GM18870 (cell line): ENCODE measurements around the gene AVPI1.

Experiments used
- ATAC-seq: cut with Tn5 transposase; IDR thresholded peaks from one replicate; pipeline ENCODE4 v1.9.1; 2021; ENCODE audit warnings: moderate library complexity; ENCODE audit not compliant: unreplicated experiment

AVPI1 gene, protein sequence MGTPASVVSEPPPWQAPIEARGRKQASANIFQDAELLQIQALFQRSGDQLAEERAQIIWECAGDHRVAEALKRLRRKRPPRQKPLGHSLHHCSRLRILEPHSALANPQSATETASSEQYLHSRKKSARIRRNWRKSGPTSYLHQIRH

DNA sequence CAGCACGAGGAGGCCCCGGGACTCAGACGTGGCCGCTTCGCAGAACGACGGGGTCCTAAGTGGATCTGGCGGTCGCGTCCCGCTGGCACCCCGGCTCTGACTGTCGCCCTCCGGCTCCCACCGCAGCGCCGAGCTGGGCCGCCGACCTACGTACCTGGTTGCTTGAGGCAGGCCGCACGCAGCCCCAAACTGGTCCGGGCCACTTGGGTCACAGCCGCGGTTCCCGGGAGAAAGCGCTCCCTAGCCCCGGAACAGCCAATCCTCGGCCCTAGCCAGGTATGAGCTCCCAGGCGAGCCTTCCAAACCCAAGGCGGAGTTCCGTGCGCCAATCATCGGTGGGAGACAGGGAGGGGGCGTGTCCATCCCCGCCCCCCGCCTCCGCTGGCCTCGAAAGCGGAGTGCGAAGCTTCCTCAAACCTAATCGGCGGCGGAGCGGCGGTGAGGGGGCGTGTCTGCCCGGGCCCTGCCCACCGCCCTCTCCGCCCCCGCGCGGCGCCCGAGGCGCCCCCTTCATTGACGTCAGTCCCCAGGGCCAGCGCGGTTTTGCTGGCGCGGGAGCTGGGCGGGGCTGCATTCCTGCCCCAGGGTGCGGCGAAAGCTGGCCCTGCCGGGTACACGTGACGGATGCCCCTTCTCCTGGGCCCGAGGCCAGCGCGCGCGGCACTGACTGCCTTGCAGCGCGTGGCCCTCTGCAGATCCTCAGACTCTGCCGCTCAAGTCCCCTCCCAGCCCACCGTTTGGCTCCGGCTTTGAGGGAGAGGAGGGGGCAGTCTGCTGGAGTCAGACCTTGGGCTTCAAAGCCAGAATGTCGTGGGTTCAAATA lies at the start of gene AVPI1:
Gene AVPI1 (minus strand): TSS at position 280 of the 823 bp plus-strand sequence. CDS start 7,336 bp downstream, outside the sequence.
- peak; percentile 92 for ATAC-seq

DNA sequence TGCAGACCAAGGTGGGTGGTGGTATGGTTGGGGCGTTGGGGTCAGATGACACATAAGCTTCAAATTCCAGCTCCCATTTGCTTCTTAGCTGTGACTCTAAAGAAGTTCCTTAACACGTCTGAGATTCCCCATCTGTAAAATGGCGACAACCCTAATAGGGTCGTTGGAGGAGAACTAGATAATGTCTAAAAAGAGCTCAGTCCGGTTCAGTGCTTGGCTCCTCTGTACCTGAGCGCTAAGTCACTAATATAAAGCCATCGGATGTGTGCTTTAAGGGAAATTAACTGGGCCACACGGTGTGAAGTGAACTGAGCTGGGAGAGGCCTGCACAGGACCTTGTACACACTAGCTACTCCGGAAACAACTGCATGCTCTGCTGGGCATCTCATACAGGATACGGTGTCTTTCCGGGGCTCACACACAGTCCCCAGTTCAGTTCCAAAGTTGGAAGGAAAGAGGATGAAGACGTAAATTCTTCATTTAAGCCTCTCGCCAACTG lies 49.4 kb upstream of the AVPI1 start:
- ATAC-seq, result peak; percentile 22

DNA sequence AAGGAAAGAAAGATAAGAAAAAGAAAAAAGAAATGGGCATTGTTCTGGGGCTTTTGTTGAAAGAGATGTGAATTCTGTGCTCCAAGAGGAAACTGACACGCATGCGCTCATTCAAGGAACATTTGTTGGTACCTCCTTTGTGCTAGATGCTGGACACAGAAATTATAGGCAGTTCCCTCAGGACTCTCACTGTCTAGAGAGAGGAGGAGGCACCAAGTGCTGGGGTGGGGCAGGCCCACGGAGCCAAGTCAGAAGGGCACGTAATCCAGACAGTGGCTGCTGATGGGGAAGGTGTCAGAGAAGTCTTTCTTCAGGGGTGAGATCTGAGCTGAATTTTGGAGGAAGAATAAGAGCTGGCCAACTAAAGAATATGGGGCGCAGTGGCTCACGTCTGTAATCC lies 47.0 kb upstream of the AVPI1 start:
- ATAC-seq, result no peak

DNA sequence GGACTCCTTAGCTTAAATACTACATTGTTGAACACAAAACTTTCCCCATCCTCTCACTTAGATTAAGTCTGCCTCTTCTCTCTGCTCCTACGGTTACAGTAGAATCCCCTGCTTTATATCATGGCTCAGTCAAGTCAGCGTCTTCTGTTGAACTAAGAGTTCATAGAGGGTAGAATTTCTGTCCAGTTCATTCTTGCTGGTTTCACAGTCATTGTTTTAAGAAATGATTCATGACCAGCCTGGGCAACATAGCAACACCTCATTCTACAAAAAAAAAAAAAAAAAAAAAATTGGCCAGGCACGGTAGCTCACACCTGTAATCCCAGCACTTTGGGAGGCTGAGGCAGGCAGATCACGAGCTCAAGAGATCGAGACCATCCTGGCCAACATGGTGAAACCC lies 46.2 kb upstream of the AVPI1 start:
- no peak for ATAC-seq

DNA sequence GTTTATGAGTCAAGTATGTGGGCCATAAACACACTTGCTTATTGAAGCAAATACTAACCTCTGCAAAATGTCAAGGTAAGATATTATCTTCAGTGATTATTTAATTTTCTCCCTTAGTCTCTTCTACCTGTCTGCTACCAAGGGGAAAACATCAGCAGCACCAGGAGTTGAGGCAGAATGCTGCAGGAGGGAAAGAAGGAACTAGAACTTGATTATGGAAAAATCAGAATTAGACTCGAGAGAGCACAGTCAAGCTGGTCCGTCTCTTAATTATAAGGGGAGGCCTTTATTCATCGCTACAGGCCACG lies 45.0 kb upstream of the AVPI1 start:
- ATAC-seq, result no peak

DNA sequence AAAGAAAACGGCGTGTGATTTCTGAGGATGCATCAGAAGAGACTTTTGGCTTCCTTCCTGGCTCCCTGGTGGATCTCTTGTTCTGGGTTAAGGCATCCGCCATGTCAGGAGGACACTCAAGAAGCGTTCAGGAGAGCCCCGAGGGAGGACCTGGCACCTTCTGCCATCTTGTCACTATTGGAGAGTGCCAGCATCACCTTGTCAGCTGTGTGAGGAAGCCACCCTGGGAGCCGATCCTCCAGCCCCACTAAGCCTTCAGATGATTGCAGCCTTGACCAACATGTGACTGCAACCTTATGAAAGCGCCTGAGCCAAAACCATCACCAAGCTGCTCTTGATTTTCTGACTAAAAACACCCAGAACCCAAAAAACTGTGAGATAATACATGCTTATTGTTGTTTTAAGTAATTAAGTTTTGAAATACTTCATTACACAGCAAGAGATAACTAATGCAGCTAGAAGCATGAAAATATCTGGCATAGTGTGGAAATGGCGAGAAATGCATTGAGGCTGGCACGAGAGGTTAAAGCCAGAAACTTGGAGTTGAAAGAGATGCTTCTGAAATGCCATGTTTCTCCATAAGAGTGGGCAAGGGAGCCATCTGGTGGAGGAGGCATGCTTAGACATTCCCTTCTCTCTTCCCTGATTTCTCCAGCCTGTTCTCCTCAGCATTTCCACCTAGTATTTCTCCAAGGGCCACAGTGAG lies 44.5 kb upstream of the AVPI1 start:
- ATAC-seq, result no peak

DNA sequence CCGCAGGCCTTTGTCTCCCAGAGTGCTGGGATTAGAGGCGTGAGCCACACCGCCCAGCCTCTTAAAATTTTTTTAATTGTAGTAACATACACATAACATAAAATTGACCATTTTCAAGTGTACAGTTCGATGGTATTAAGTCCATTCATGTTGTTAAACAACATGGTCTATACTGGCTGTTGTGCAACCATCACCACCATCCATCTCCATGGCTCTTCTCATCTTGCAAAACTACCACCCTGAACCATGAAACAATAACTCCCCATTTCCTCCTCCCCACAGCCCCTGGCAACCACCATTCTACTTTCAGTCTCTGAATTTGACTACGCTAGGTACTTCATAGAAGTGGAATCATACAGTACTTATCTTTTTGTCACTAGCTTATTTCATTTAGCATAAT lies 42.0 kb upstream of the AVPI1 start:
- ATAC-seq, result no peak

DNA sequence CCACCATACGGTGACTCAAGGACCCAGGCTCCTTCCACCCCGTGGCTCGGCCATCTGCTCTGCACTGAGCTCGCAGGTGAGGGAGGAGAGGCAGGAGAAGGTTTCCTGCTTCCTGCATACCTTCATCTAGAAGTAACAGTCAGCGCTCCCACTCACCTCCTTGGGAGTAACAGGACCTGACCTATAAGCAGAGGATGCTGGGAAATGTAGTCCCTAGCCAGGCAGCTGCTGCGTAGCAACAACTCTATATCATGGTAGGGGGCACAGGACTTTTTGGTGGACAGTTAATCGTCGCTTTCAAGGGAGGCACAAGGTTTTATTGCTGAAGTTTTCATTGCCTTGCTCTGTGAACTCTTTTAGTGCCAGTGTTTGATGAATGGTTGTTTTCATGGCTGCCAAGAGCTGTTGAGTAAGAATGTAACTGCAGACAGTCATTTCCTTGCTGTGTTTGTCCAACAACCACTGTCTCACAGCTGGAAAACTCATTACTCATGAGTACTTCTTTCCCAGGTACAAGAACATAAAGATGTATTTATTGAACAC lies 39.7 kb upstream of the AVPI1 start:
- ATAC-seq, result no peak

DNA sequence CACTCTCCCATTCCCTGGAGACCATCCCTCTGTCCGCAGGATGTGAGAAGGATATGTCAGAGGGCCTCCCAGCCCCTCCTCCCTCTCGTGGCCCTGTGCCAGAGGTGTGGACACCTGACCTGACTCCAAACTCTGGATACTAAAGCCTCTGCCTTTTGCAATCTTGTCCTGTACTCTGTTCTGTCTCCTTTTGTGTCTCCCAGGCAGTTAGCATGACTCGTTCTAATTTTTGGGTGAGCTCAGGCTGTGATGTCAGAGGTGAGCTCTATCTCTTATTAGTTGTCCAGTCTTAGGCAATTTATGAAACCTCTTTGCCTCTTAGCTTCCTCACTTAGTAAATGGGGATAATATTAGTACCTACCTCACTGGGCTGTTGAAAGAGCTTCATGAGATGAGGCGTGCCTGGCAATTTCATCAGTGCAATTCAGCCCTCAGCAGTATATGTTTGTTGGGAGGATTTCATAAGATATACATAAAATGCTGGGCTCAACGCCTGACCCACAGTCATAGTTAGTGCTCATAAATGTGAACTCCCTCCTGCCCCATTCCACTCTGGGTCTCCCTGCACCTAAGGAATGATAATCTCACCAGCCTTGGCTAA lies 37.4 kb upstream of the AVPI1 start:
- ATAC-seq, result no peak

DNA sequence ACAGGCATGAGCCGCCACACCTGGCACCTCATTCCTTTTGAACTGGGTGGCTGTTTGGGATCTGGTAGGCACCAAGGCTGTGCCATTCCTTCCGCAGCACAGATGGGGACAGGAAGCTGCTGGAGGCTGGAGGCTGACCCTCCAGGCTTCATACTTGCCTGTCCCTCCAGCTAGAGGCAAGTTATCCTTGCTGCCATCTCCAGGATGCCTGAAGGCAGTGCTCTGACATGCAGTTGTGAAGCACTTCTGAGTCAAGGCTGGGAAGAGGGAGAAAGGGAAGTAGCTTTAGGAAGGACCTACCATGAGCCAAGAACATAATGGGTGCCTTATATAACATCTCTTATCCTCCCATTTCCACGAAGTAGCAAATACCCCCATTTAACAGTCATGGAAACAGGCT lies 36.0 kb upstream of the AVPI1 start:
- ATAC-seq, result no peak

DNA sequence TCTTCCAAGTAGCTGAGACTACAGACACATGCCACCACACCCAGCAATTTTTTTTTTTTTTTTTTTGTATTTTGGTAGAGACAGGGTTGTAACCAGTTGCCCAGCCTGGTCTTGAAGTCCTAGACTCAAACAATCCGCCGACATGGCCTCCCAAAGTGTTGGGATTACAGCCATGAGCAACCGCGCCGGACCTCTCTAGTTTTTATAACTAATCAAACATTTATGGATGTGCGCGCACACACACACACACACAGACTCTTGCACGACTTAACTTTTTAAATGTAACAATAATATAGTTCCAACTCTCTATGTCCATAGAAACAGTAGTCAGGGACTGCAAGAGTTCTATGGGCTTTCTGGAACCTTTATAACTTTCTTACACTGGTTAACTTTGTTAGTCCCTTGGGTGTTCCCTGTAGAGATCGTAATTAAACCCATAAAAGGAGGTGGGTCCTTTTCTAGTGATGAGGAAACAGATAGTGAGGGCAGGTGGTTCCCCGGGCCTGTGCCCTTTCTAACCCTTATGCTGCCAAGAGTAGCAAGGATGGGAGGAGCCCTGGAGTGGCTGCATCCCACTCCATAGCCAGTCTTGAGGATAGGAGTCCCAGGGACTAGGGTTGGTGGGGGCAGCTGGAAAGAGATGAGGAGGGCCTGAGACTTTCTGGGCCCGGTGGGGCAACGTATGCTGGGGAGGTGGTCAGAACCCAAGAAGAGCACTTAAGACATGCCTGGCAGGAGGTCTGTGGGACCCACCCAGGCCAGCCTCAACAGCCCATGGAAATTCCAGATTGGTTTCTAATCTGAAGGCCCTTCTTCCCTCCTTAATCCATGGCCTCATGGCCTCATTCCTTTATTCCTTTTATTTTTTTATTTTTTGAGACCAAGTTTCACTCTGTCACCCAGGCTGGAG lies 35.1 kb upstream of the AVPI1 start:
- no peak for ATAC-seq

DNA sequence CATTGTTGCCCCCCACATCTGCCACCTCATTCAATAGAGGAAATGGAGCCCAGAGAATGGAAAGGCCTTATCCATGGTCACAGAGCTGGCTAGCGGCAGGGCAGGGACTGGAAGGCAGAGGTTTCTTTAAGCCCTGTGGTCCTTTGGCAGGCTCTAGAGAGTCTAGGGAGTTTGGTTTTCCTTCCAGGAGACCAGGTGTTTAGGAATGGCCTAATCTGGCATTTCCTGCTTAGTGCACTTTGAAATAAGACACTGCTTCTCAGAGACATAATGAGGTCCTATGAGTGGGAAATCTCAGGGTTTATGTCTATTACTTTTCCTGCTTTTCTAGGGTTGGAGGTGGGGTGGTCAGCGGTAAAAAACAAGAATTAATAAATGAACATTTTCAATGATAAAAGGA lies 32.6 kb upstream of the AVPI1 start:
- no peak for ATAC-seq

DNA sequence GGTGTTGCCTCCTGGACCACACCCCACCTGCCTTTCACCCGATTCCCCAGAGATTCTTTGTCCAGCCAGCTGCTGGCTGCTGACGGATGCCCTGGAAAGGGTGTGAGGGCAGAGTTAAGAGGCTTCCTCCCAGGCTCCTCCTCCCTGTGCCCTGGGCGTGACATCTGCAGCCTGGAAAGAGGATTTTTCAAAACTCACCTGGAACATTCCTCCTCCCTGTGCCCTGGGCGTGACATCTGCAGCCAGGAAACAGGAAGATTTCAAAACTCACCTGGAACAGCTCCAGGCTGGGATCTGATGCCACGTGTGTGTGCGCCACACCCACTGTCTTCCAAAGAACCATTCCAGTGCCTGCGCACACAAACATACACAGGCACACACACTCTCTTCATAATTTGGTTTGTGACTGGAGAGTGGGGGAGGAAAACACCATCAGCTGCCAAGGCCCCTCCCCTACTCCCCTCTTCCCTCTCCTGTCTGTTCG lies 31.7 kb upstream of the AVPI1 start:
- ATAC-seq, result no peak

DNA sequence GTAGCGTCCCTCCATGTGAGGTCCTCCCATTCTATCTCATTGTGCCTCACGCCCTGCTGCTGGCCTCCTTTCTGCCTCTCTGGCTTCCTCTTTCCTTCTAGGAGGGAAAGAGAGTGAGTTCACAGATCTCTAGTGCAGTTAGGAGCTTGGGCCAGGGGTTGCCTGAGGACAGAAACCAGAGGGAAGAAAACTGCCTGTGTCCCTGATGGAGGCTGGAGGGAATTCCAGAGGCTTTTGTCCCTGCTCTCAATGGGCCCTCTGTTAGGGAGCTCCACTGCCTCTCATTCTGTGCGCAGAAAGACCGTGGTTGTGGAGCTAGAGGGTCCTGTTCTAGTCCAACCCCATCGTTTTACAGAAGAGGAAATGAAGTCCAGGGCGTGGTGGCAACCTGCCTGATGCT lies 31.1 kb upstream of the AVPI1 start:
- no peak for ATAC-seq

DNA sequence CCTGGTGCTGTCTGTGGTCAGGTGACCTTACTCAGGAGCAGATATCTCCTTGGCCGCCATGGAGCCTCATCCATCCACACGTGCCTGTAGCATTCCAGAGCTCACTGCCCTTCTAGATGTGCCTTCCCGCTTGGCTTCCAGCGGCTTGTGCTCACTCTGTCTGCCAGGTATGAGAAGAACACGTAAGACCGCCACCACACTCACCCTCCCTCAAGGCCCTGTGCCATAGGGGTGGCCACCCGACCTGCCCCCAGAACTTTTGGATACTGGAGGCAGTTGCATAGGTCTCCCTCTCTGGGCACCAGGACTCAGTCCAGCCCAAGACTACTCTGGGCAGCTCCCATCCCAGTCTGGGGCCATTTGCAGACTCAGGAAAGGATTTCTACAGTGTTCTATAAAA lies 30.6 kb upstream of the AVPI1 start:
- ATAC-seq, result no peak

DNA sequence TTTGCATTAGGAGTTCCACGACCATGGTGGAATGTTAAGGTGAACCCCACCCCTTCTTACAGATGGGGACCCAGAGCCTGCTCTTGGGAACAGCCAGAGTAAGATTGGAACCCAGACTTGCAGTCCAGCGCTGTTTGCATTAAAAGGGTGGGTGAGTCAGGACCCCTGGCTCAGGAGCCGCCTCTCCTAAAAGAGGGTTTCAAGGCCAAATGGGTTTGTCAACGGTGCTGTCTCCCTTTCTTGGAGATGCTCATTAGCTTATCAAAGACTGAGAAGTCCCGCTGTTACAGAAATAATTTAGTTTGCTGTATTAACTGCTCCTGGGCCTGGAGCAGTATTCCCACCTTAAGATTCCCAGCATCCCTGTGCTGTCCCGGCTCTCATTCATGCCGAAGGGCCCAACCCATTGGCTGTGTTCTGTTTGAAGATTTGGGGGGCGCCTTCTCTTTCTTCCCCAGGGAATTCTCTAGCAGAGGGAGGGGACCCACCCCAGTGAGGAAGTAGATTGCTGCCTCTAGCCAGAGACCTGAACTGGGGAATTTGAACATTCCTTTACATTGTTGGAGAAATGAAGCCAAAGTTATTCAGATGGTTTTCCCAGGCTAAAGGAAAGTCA lies 28.3 kb upstream of the AVPI1 start:
- no peak for ATAC-seq

DNA sequence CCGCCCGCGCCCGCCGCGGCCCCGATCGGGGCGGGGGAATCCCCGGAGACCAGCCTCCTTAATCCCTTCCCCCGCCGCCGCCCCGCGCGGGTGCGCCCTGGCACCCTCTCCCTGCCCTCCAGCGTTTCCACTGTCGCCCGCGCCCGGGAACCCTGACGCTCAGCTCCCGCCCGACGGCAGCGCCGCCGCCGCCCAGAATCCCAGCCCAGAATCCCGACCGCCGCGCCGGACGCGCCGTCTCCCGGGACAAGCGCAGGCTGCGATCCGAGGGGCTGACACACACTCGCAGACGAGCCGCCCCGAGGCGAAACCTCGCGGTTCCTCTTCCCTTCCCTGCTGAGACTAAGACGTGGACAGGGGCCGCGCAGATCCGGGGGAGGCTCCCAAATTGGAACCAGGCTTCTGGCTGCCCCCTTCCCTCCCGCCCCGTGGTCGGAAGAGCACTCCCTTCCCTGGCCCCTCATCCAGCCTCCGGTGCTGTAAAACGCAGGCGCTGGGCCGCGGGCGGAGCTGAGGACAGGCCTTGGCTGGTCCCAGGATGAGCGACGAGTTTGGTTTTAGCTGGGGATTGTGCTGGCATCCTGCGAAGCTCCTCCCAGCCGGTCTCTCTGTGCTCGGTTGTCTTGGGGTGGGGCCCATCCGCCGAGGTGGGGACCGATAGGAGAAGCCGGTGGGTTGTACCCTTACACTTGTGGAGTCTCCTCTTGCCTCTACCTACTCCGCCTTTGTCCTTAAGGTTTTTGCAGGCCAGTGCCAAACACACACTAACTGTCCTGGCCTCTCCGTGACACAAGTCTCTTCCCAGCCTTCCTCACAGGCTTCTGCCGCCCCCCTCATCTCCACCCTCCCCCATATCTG lies 27.6 kb upstream of the AVPI1 start:
- ATAC-seq, result peak; percentile 38

DNA sequence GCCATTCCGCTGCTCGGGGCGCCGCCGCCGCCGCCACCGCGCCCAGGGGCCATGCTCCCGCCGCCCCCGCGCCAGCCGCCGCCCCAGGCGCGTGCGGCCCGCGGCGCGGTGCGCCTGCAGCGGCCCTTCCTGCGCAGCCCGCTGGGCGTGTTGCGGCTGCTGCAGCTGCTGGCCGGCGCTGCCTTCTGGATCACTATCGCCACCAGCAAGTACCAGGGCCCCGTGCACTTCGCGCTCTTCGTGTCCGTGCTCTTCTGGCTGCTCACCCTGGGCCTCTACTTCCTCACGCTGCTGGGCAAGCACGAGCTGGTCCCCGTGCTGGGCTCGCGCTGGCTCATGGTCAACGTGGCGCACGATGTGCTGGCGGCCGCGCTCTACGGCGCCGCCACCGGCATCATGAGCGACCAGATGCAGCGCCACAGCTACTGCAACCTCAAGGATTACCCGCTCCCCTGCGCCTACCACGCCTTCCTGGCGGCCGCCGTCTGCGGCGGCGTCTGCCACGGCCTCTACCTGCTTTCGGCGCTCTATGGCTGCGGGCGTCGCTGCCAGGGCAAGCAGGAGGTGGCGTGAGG lies 26.9 kb upstream of the AVPI1 start:
- ATAC-seq, result peak; percentile 58
